C4-2B (cell line): ENCODE results near the gene TMIGD2.

ENCODE experiments used
- CTCF ChIP-seq: fragments of 450-650 bp; conservative IDR thresholded peaks from 2 replicates; pipeline ENCODE4 v1.5.1; 2017; ENCODE audit warnings: mild to moderate bottlenecking
- ZFX ChIP-seq: fragments of 450-650 bp; IDR thresholded peaks from 2 replicates; pipeline ENCODE4 v1.6.1; 2017

GRCh38 chr19:4264812-4265211, 37.4 kb downstream of the TMIGD2 start:
- TF ChIP-seq CTCF, result no peak
- no peak for TF ChIP-seq ZFX
